SKM-1 (cell line): ENCODE results near the gene CCDC179.

Experiments
- DNase-seq: peaks from one replicate; lab custom pipeline; 2025; ENCODE audit not compliant: unreplicated experiment; lab: John Stamatoyannopoulos, UW

The CCDC179 gene

DNA sequence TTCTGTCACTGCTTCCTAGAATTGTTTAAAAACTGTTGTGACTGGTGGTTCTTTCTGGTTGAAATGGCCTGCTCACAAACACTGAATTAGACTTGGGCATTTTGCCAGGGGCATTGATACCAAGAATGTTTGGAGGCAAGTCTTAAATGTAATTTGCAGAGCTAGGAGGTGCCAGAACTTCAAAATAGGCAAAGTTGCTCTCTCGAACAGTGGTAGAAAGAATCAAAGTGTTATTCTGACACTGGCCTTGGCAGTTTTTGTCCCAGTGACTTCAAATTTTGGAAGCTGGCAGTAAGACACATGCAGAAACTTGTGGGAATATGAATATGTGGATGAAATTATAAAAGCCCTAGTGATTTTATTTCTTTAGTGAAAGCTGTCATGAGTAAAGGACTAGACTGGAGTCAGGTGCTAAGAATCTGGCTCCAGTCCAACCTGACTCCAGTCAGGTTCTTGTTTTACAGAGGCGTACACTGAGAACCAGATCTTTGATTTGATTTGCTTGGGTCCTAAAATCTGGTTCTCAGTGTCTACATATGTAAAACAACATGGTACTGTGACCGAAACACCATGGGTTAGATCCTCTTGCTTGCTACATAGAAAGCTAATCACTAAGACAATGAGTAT lies 51.6 kb downstream of the CCDC179 start:
- DNase-seq = no peak

DNA sequence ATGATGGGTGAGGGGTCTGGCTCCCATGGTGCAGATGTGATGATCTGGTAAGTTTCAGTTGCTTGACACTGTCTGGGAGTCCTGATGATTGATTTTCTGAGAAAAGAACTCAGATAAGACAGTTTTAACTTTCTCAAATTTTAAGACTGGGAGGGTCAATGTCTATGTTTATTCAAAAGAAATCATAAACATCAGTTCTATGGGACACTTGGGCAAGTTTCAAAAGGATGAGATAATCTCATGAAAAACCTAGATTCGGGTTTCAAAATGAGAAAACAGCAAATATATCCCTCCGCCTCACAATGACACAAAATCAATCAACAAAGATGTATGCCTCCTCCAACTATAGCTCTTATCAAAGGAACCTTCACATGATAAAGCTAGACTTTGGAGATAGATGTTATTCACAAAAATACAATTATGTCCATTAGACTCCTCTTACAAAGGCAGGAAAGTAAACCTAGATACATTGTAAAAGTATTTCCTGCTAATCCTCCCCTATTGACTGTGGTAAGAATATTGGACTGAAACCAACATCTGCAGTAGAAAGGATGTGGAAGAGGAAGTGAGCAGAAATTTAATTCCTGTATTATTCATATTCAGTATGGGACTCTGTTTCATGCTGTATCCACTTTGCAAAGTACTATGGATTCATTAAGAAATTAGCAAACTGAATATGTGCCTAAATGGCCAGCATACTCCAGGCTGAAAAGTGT lies 52.3 kb downstream of the CCDC179 start:
- DNase-seq = no peak

DNA sequence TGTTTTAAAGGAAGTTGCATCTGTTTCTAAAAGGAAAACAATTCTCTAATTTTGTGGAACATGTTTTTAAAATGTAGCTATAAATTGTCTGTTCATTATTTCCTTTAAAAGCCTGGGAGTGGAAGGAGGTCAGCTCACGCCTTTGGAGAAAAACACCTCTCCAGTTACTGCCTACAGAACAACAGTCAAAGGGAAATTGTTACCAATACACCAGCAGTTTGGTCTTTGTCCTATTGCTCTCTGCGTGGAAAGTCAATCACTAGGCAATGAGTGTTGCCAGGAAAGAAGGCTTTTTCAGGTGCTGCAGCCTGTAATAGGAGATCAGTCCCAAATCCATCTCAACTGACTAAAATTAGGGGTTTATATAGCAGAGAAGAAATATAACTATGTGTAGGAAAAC lies 52.9 kb downstream of the CCDC179 start:
- no peak for DNase-seq

DNA sequence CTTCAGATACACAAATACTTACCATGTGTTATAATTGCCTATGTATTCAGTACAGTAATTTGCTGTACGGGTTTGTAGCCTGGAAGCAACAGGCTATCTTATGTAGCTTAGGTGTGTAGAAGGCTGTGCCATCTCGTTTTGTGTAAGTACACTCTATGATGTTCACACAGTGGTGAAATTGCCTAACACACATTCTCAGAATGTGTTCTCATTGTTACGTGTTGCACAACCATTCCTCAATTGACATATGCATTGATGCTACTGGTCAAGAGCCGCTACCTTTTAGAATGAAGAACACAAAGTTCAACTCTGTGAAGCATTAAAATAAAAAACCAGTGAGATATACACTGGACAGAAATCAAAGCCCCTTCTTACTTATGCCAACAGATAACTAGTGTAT lies 57.4 kb downstream of the CCDC179 start:
- DNase-seq = no peak

DNA sequence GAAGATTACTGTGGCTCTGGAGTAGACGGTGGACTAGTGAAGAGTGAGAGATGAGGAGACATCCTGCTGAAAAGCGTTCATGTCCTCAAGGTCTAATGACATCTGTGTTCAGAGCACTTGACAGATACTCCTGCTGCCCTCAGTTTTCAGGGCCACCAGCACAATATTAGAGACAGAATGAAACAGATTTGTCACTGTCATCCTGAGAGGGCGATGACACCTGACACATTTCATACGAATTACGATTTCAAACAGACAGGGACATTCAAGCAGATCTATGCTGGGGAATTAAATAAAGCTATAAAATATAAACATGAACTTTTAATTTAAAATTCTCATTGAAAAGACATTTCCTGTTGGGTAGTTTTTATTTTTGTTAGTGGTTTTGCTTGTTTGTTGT lies 59.8 kb downstream of the CCDC179 start:
- DNase-seq = no peak

DNA sequence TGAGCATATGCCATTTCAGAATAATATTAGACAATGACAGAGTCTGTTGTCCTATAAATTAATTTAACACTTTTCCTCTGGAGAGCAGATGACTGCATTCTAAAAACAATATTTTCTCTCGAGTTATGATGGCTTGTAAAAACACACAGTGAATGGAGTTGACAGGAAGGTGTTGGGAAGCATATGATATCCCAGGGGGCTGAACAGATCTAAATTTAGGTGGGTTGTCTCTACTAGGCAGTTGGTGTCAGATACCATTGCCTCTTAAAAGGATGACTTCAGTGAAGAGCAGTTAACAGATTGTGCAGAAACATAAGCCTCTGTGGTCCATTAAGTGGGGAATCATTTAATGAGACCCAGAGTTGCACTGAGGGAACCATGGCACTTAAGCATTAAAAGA lies 61.4 kb downstream of the CCDC179 start:
- DNase-seq = no peak

DNA sequence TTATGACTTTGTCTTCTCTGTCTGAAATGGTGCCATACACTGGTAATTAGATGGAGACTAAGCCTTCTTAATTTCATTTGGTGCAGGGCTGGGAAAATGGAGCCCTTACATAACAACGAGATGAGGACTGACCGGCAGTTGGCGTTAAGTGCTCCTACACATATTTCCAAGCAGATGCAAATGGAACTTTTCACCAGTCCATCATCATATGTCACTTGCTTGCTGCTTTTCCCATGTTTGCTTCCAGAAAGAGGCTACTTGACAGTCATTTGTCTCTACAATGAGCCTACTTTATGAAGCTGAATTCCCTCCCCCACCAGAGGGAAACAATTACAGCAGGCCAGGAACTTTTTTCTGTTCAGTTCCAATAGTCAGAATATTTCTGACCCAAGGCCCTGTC lies 63.2 kb downstream of the CCDC179 start:
- DNase-seq = no peak
